ENCODE measurements around the gene PTRH1. TPM values are rescaled to one million over a fixed set of nuclear protein-coding genes. Genes with fewer than 3 reads are reported as not detected.

Gene PTRH1
- total and polyA plus RNA-seq, 10 of the 15 experiments (the other 5 are each of a cell fraction or from before 2014, with no cell fraction given): 0.69 to 38.4 (median 10.2) TPM

DNA sequence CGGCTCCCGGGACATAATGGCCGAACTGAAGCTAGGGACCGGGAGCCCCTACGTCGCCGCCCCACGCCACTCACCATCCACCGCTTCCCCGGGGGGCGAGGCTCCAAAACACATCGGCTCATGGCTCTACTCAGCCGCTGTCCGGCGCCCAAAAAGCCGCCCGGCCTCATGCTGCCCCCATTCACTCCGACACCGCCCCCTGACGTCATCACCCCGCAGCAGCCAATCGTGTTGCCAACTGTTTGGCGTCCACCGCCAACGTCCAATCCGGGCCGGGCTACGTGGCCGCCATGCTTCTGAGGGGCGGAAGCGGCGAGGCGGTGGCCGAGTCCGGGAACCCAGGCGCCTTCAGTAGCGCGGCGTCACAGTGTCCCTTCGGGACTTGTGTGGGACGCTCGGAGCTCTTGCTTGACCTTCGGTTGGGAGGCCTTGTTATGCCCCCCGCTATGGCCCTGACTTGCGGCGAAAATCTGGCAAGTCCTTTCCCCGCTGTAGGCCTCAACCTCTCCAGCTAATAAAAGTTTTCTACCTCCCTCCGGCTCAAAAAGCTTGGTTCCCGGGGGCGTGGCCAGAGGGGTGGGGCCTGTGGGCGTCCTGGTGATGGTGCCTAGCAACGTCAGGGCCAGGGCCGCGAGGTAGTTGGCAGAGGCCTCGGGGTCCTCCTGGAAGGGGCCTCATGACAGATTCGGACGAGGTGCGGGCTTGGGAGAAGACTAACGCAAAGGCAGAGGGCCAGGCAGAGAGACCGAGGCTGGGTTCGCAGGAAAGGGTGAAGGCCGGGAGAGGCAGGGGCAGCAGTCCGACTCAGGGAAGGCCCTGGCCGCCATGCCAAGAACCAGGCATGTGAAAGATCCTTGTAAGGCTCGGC lies at the start of gene PTRH1, which contains the start of gene TTC16 (continued):
- TF ChIP-seq, protein P1, sequence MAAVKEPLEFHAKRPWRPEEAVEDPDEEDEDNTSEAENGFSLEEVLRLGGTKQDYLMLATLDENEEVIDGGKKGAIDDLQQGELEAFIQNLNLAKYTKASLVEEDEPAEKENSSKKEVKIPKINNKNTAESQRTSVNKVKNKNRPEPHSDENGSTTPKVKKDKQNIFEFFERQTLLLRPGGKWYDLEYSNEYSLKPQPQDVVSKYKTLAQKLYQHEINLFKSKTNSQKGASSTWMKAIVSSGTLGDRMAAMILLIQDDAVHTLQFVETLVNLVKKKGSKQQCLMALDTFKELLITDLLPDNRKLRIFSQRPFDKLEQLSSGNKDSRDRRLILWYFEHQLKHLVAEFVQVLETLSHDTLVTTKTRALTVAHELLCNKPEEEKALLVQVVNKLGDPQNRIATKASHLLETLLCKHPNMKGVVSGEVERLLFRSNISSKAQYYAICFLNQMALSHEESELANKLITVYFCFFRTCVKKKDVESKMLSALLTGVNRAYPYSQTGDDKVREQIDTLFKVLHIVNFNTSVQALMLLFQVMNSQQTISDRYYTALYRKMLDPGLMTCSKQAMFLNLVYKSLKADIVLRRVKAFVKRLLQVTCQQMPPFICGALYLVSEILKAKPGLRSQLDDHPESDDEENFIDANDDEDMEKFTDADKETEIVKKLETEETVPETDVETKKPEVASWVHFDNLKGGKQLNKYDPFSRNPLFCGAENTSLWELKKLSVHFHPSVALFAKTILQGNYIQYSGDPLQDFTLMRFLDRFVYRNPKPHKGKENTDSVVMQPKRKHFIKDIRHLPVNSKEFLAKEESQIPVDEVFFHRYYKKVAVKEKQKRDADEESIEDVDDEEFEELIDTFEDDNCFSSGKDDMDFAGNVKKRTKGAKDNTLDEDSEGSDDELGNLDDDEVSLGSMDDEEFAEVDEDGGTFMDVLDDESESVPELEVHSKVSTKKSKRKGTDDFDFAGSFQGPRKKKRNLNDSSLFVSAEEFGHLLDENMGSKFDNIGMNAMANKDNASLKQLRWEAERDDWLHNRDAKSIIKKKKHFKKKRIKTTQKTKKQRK (IDR thresholded peaks at IDR 0.05; ENCODE audit: low read depth, low read length): no peak
- TF ChIP-seq WRNIP1 (IDR thresholded peaks at IDR 0.05; ENCODE audit: borderline replicate concordance, low read depth, low read length) (no peak), FOXK2 (IDR thresholded peaks at IDR 0.05) (peak; percentile 45), RFX5 (IDR thresholded peaks at IDR 0.05; ENCODE audit: low read depth, low read length) (peak; percentile 79), PAX5 (IDR thresholded peaks at IDR 0.05; ENCODE audit: borderline replicate concordance, low read depth, low read length) (no peak), TBL1XR1 (IDR thresholded peaks at IDR 0.05; ENCODE audit: low read depth, low read length) (no peak), POLR2AphosphoS2 (IDR thresholded peaks at IDR 0.05; ENCODE audit: low read depth, low read length) (0 out of 2 replicates have a peak, but pooled peaks have one; percentile 29)
- TF ChIP-seq, protein P2, sequence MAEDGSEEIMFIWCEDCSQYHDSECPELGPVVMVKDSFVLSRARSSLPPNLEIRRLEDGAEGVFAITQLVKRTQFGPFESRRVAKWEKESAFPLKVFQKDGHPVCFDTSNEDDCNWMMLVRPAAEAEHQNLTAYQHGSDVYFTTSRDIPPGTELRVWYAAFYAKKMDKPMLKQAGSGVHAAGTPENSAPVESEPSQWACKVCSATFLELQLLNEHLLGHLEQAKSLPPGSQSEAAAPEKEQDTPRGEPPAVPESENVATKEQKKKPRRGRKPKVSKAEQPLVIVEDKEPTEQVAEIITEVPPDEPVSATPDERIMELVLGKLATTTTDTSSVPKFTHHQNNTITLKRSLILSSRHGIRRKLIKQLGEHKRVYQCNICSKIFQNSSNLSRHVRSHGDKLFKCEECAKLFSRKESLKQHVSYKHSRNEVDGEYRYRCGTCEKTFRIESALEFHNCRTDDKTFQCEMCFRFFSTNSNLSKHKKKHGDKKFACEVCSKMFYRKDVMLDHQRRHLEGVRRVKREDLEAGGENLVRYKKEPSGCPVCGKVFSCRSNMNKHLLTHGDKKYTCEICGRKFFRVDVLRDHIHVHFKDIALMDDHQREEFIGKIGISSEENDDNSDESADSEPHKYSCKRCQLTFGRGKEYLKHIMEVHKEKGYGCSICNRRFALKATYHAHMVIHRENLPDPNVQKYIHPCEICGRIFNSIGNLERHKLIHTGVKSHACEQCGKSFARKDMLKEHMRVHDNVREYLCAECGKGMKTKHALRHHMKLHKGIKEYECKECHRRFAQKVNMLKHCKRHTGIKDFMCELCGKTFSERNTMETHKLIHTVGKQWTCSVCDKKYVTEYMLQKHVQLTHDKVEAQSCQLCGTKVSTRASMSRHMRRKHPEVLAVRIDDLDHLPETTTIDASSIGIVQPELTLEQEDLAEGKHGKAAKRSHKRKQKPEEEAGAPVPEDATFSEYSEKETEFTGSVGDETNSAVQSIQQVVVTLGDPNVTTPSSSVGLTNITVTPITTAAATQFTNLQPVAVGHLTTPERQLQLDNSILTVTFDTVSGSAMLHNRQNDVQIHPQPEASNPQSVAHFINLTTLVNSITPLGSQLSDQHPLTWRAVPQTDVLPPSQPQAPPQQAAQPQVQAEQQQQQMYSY (CRISPR knock-in tag; IDR thresholded peaks at IDR 0.05): no peak

All from GM12878 (cell line).